Endothelial cell of umbilical vein (primary cell): ENCODE results near the gene PILRA. TPM values are rescaled to one million over a fixed set of nuclear protein-coding genes. Genes with fewer than 3 reads are reported as not detected.
"Not testable (repeated sequence)": the region's sequence is repeated elsewhere in the genome, so short reads cannot be mapped to it uniquely, and the experiment has no call there.

Experiments used
- BruUV-seq: library from RNA; stranded (reverse); fragments of 400-500 nt; replicated peaks from 2 replicates; lab custom pipeline; 2021; lab: Mats Ljungman, UMichigan
- CTCF ChIA-PET: fragments of 300-600, 350-600 bp; sonication (Branson Sonifier 250); formaldehyde crosslinking; loops from one replicate; lab custom pipeline; 2021; ENCODE audit warnings: antibody characterized with exemption, inconsistent platforms; lab: Charles Lee
- POLR2A ChIA-PET: fragments of 300-600, 350-600 bp; sonication (Branson Sonifier 250); formaldehyde crosslinking; loops from one replicate; lab custom pipeline; 2021; ENCODE audit warnings: antibody characterized with exemption, inconsistent platforms; lab: Charles Lee
- DNase-seq: peaks from one replicate; pipeline ENCODE4 v3.0.0-alpha.2; 2011; ENCODE audit warnings: low read depth, low spot score
- FAIRE-seq: peaks from 2 replicates; lab custom pipeline; 2011; peaks lifted over from hg19 to GRCh38; lab: Jason Lieb, UNC
- H2AFZ ChIP-seq: 2 replicates; pipeline ENCODE4 v1.6.0; 2012; ENCODE audit warnings: low read depth, low read length, control low read depth, inconsistent platforms
- H3K27ac ChIP-seq: 2 replicates; pipeline ENCODE4 v1.5.1; 2011; ENCODE audit warnings: low read depth, mild to moderate bottlenecking, control low read depth, low read length, moderate library complexity; ENCODE audit not compliant: insufficient read depth
- H3K27me3 ChIP-seq, 2 experiments: 2 replicates each; pipeline versions ENCODE4 v1.6.0 to v1.6.1; 2011; ENCODE audit warnings: low read length in 2 of 2, mixed read lengths in 1 of 2; ENCODE audit not compliant: control insufficient read depth in 2 of 2, insufficient read depth in 2 of 2
- H3K36me3 ChIP-seq, 2 experiments: 2 replicates in 1 of 2; 3 replicates in 1 of 2; pipeline ENCODE4 v1.5.1; 2011; ENCODE audit warnings: low read length in 2 of 2, mild to moderate bottlenecking in 1 of 2, moderate library complexity in 1 of 2; ENCODE audit not compliant: control insufficient read depth in 2 of 2, insufficient read depth in 2 of 2; ENCODE audit errors: extremely low read depth in 1 of 2
- H3K4me1 ChIP-seq: 3 replicates; pipeline ENCODE4 v1.5.1; 2011; ENCODE audit warnings: mild to moderate bottlenecking, low read length; ENCODE audit not compliant: control insufficient read depth, insufficient read depth; ENCODE audit errors: extremely low read depth
- H3K4me2 ChIP-seq: 2 replicates; pipeline ENCODE4 v1.6.1; 2011; ENCODE audit warnings: low read length, control low read depth, mixed read lengths; ENCODE audit not compliant: insufficient read depth
- H3K4me3 ChIP-seq, 3 experiments: fragments of 200-600 bp in 1 of 3; sonication (generic), shearing (Covaris generic) in 1 of 3; replicated peaks in 1 of 3; 2 replicates each; pipeline ENCODE4 v1.5.1; 2011 to 2016; ENCODE audit warnings: control low read depth in 3 of 3, low read length in 3 of 3, mild to moderate bottlenecking in 2 of 3, inconsistent platforms in 1 of 3, low read depth in 1 of 3, moderate library complexity in 1 of 3; ENCODE audit not compliant: insufficient read depth in 1 of 3
- H3K79me2 ChIP-seq: 2 replicates; pipeline ENCODE4 v1.6.0; 2012; ENCODE audit warnings: low read length, inconsistent platforms; ENCODE audit not compliant: control insufficient read depth, insufficient read depth
- H3K9ac ChIP-seq: replicated peaks from 2 replicates; pipeline ENCODE3; 2011; ENCODE audit warnings: low read length, control low read depth; ENCODE audit not compliant: insufficient read depth; ENCODE audit errors: extremely low read depth
- H3K9me1 ChIP-seq: replicated peaks from 3 replicates; pipeline ENCODE4 v1.6.0; 2011; ENCODE audit warnings: mild to moderate bottlenecking, low read length; ENCODE audit not compliant: control insufficient read depth, insufficient read depth; ENCODE audit errors: extremely low read depth
- H3K9me3 ChIP-seq: replicated peaks from 2 replicates; pipeline ENCODE4 v1.5.1; 2012; ENCODE audit warnings: low read length, inconsistent platforms; ENCODE audit not compliant: control insufficient read depth, insufficient read depth
- H4K20me1 ChIP-seq: replicated peaks from 2 replicates; pipeline ENCODE3; 2011; ENCODE audit warnings: mild to moderate bottlenecking, low read length; ENCODE audit not compliant: control insufficient read depth, insufficient read depth; ENCODE audit errors: extremely low read depth
- GATA2 ChIP-seq: IDR thresholded peaks from 2 replicates; pipeline ENCODE4 v1.7.0; 2011; ENCODE audit warnings: low read depth, mild to moderate bottlenecking, moderate library complexity, mixed read lengths, low read length; ENCODE audit not compliant: insufficient read length, insufficient read depth
- MAX ChIP-seq: IDR thresholded peaks from 2 replicates; pipeline ENCODE4 v1.6.1; 2011; ENCODE audit not compliant: insufficient read depth, insufficient read length
- dilution Hi-C: fragments of 300-500 bp; cut with MboI; formaldehyde crosslinking; loops from one replicate; pipeline ENCODE4 v1.15.0; 2019; ENCODE audit warnings: low sequenced_read_pairs; ENCODE audit not compliant: extremely low pct_ligation_motif_present
- intact Hi-C: fragments of 100-400 bp; cut with micrococcal nuclease; formaldehyde crosslinking; loops from one replicate; pipeline ENCODE4 v1.10.0; 2022
- polyA plus RNA-seq, 4 experiments: library from polyadenylated mRNA; depleted of rRNA in 3 of 4; stranded (reverse) in 3 of 4; unstranded in 1 of 4; fragments of >200 nt; gene quantifications; 2 replicates each; pipeline versions ENCODE4 v1.2.1 to v1.2.3, GENCODE V29; 2011 to 2012; ENCODE audit warnings: missing spikeins in 1 of 4
- total RNA-seq: library from RNA; stranded (reverse); gene quantifications from 2 replicates; pipeline ENCODE4 v1.2.3, GENCODE V29; 2021

PILRA gene
- total and polyA plus RNA-seq, 2 donors (not counting 3 experiments of a cell fraction or from before 2014, with no cell fraction given): 0.61 to 1.3 TPM

- no TSS peak for BruUV-seq
- FAIRE-seq (no peak), DNase-seq (no peak)
- ChIA-PET CTCF (no interaction called here), POLR2A (no interaction called here)
- H3K79me2 ChIP-seq: peaks cover 2% of the 10 kb centered on the region
- dilution Hi-C loops: no loop called here
- H3K4me1 ChIP-seq: peaks cover 2% of the 10 kb centered on the region
- H3K36me3 ChIP-seq: peaks cover 26 to 46% of the 10 kb centered on the region in 2 experiments
- no peaks in the 10 kb centered on the region for H3K27me3 ChIP-seq
- no peak overlapping the region for H3K4me2 ChIP-seq
- H3K9ac ChIP-seq: no peak overlapping the region
- H4K20me1 ChIP-seq: no peaks in the 10 kb centered on the region
- no peak overlapping the region for H2AFZ ChIP-seq
- TF ChIP-seq MAX (no peak), GATA2 (no peak)
- H3K27ac ChIP-seq: no peak overlapping the region
- H3K9me1 ChIP-seq: no peaks in the 10 kb centered on the region
- no peaks in the 10 kb centered on the region for H3K9me3 ChIP-seq
- intact Hi-C loops: loop anchor here (10.0 kb wide), 1 partner anchor 75 kb away; no protein-coding TSS in a partner anchor
- H3K4me3 ChIP-seq: no peak overlapping the region
Measured at GRCh38 chr7:100349757-100350156, 23.5 kb upstream of the PILRA start.

GRCh38 chr7:100351657-100352058, 21.6 kb upstream of the PILRA start:
- no peaks in the 10 kb centered on the region for H3K4me1 ChIP-seq
- no peak overlapping the region for H3K4me2 ChIP-seq
- H2AFZ ChIP-seq: no peak overlapping the region
- no peak for TF ChIP-seq GATA2
- H4K20me1 ChIP-seq: no peaks in the 10 kb centered on the region
- intact Hi-C loops (no loop called here), dilution Hi-C loops (no loop called here)
- H3K4me3 ChIP-seq: no peak overlapping the region
- peaks cover 25 to 62% of the 10 kb centered on the region in 2 experiments for H3K36me3 ChIP-seq
- POLR2A ChIA-PET: no interaction called here
- no peaks in the 10 kb centered on the region for H3K27me3 ChIP-seq
- DNase-seq (no peak), FAIRE-seq (no peak)
- H3K27ac ChIP-seq: no peak overlapping the region
- H3K79me2 ChIP-seq: no peaks in the 10 kb centered on the region
- no peaks in the 10 kb centered on the region for H3K9me1 ChIP-seq
- no peaks in the 10 kb centered on the region for H3K9me3 ChIP-seq
- BruUV-seq: no TSS peak
- no peak overlapping the region for H3K9ac ChIP-seq
- CTCF ChIA-PET: no interaction called here

- H4K20me1 ChIP-seq, H3K9ac ChIP-seq, H3K4me2 ChIP-seq, H3K9me1 ChIP-seq, H3K9me3 ChIP-seq, H3K79me2 ChIP-seq, H3K27me3 ChIP-seq, POLR2A ChIA-PET, H2AFZ ChIP-seq, H3K27ac ChIP-seq, dilution Hi-C loops, DNase-seq, BruUV-seq, FAIRE-seq, H3K4me1 ChIP-seq, H3K4me3 ChIP-seq, intact Hi-C loops: not testable (repeated sequence)
- peaks cover 20 to 62% of the 10 kb centered on the region in 2 experiments for H3K36me3 ChIP-seq
- CTCF ChIA-PET: interaction anchor here (2.1 kb wide), 1 partner anchor 55 kb away, joined by 4 read pairs; no protein-coding TSS in a partner anchor
Measured at GRCh38 chr7:100352230-100352781, 21.0 kb upstream of the PILRA start.
